ENCODE data around the gene UBE2G1.
A peak's percentile ranks its signal among the peaks of the same experiment; 100 is the strongest.
"Not testable (repeated sequence)": the region's sequence is repeated elsewhere in the genome, so short reads cannot be mapped to it uniquely, and the experiment has no call there.

Gene UBE2G1

DNA sequence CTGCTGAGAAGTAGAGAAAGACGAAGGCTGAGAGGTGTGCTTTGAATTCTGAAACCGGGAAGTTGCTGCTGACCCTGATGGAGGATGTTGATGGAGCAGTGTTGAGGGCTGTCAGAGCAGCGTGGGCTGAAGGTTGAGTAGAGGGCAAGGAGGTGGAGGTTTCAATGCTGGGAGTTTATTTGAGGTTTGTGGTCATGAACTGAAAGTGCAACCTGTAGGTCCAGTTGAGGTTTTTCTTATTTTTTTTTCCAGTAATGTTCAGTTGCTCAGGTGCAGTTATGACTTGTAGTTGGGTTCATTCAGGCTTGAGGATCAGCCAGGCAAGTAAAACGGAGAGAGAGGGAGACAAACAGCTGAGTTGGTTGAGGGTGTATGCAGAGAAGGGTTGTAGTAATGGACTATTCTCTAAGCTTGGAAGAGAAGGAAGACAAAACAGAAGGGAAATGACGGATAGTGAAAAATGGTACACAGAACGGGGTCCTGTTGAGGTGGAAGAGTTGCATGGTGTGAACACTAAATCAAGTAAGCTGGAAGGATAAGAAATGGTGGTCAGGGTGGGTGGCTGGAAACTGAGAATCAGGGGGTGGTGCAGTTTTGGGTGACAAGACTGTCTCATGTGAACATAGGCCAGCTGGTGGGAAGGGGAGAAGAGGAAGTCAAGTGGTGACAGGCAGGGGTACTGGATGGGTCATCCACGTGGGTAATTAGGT lies 8.7 kb upstream of the UBE2G1 start:
- no peak for DNase-seq

DNA sequence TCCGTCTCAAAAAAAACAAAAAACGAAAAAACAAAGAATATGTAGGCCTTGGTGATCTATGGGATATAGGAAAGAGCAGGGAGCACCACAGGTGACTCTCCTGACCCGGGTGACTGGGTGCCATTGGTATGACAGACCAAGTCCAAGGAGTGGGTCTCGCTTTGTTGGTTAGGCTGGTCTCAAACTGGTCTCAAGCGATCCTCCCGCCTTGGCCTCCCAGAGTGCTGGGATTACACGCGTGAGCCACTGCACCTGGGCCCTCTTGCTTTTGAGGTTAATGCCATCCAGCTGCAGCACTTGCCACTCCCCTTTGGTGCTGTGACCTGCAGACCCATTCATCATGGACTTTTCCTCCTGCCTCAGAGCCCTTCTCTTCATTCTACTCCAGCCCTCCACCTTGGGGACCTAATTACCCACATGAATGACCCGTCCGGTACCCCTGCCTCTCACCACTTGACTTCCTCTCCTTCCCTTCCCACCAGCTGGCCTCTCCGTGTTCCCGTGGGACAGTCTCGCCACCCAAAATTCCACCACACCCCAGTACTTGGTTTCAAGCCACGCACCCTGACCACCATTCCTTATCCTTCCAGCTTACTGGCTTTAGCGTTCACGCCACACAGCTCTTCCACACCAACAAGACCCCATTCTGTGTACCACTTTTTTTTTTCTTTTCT lies 3.2 kb upstream of the UBE2G1 start:
- DNase-seq = no peak

DNA sequence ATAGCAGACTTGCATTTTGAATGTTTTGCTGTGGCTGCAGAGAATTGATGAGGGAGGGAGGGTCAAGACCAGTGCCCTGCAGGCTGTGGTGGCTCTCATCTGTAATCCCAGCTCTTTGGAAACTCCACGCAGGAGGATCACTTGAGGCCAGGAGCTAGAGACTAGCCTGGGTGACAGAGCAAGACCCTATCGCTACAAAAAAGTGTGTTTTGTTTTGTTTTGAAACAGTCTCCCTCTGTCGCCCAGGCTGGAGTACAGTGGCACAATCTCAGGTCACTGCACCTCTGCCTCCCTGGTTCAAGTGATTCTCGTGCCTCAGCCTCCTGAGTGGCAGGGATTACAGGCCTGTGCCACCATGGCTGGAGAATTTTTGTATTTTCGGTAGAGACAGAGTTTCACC lies 1.9 kb upstream of the UBE2G1 start:
- no peak for DNase-seq

DNA sequence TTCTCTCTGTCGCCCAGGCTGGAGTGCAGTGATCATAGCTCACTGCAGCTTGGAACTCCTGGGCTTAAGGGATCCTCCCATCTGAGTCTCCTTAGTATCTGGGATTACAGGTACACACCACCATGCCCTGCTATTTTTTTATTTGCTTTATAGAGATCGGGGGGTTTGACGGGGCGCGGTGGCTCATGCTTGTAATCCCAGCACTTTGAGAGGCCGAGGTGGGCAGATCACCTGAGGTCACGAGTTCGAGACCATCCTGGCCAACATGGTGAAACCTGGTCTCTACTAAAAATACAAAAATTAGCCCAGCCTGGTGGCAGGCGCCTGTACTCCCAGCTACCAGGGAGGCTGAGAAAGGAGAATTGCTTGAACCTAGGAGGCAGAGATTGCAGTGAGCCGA lies 702 bp upstream of the UBE2G1 start:
- DNase-seq = not testable (repeated sequence)

DNA sequence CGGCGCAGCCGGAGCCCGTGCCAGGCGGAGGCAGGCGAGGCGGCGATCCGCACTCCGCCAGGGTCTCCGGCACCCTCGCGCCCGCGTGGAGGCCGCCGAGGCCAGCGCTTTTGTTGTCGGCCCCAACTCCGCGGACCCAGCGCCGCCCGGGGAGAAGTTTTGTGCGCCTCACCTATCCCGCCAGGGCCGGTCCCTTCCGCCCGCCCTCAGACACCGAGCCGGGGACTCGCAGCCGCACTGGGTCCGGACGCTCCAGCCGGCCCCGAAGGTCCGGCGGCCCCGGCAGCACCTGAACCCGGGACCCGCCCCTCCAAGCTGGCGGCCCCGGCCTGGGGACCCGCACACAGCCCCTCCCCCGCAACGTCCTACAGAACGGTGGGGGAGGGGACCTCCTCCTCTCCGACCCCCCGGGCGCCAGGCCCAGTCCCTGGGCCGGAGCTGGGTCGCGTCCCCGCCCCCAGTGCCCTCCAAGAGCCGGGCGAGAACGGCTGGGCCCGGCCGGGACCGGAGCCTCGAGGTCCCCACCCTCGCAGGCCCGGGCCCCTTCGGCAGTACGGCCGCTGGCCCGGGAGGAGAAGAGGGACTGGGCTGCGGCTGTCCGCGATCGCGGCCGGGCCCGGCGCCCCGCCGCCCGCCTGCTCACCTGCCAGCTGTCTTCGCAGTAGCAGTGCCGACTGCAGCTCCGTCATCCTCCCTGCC lies 698 bp downstream of the UBE2G1 start:
- DNase-seq = peak; percentile 23

DNA sequence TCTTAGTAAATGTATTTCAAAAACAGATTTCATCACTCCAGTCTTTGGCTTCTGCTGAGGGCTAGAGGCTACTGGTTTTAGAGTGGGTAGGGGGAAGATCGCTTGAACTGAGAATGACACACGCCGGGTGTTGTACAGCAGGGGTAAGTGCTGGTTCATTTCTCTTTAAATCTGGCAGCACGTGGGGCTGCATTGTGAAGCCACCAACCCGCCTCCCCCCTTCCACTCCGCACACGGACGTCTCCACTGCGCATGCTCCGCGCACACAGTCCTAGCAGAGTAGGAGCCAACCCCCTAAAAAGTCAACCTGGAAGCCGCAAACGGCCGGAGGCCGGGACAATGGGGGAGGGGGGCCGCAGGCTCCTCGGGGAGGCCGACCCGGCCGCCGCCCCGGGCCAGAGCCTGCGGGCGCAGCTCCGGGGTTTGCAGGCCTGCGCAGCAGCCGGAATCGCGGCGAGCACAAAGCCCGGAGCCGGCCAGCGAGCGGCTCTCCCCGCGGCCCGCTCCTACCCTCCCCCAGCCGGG lies 1.3 kb downstream of the UBE2G1 start:
- peak; percentile 80 for DNase-seq

DNA sequence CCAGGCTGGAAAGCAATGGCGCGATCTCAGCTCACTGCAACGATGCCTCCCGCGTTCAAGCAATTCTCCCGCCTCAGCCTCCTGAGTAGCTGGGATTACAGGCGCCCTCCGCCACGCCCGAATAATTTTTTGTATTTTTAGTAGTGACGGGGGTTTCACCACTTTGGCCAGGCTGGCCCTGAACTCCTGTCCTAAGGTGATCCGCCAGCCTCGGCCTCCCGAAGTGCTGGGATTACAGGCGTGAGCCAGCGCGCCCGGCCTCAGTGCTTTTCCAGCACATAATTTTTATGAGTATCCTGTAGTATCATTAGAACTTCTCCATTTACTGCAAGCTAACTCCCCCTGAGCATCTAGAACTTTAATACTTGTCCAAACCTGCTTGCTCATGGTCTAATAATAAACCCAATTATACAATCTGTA lies 1.8 kb downstream of the UBE2G1 start:
- no peak for DNase-seq

DNA sequence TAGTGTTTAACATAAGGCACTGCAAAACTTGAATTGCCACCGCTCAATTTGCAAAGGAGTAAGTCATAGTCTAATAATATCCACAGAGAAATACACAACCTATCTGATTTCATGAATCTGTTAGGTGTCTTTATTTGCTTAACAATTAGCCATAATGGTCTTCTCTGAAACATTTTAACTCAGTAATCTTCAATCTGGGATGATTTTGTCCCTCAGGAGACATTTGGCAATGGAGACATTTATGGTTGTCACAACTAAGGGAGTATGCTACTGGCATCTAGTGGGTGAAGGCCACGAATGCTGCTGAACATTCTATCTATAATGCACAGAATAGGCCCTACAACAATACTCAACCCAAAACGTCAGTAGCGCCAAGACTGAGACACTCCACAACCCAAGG lies 4.3 kb downstream of the UBE2G1 start:
- DNase-seq = no peak

DNA sequence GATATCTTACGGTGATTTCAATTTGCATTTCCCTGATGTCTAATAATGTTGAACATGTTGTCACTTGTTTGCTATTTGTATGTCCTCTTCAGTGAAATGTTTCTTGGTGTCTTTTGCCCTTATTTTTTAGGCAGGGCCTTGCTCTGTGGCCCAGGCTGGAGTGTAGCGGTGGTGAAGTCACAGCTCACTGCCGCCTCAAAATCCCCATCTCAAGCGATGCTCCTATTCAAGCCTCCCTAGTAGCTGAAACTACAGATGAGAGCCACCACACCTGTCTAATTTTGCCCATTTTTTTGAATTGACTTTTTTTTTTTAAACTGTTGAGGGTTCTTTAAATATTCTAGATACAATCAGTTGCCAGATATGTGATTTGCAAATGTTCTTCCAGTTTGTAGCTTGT lies 8.3 kb downstream of the UBE2G1 start:
- no peak for DNase-seq

DNA sequence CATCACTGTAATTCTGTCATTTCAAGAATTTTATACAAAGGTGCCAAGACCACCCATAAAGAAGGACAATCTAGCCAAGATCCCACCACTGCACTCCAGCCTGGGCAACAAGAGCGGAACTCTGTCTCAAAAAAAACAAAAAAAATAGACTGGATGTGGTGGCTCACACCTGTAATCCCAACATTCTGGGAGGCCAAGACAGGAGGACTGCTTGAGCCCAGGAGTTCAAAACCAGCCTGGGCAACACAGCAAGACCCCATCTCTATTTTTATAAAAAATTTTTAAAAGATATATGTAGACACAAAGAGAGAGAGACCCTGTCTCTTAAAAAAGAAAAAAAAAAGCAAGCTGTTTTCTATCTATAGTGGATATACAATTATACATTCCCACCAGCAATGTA lies 8.8 kb downstream of the UBE2G1 start:
- DNase-seq = no peak

DNA sequence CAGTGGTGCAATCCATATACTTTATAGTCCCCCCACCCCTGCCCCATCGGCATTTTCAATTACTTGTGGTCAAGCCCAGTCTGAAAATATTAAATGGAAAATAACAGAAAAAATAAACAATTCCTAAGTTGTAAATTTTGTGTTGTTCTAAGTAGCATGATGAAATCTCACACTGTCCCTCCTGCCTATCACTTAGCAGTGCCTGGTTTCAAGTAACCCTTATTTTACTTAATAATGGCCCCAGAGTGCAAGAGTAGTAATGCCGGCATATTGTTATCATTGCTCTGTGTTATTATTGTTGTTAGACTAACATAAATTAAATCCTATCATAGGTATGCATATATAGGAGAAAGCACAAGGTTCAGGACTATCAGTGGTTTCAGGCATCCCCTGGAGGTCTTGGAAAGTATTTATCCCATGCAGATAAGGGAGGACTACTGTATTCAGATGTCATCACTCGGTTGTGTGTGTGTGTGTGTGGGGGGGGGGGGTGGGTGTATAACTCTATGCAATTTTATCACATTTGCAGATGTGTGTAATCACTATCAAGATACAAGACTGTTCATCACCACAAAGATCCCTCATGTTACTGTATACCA lies 9.3 kb downstream of the UBE2G1 start:
- DNase-seq = no peak

DNA sequence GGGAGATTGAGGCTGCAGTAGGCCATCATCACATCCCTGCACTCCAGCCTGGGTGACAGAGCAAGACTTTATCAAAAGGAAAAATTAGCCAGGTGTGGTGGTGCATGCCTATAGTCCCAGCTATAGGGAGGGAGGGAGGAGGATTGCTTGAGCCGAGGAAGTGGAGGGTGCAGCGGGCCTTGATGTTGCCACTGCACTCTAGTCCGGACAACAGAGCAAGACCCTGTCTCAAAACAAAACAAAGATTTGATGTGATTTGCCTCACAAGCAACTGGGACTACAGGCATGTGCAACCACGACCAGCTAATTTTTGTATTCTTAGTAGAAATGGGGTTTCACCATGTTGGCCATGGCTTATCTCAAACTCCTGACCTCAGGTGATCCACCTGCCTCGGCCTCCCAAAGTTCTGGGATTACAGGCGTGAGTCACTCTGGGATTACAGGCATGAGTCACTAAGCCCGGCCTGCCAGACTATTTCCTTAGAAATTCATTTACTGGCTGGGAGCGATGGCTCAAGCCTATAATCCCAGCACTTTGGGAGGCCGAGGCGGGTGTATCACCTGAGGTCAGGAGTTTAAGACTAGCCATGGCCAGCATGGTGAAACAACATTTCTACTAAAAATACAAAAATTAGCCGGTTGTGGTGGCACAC lies 11.5 kb downstream of the UBE2G1 start:
- DNase-seq = no peak

DNA sequence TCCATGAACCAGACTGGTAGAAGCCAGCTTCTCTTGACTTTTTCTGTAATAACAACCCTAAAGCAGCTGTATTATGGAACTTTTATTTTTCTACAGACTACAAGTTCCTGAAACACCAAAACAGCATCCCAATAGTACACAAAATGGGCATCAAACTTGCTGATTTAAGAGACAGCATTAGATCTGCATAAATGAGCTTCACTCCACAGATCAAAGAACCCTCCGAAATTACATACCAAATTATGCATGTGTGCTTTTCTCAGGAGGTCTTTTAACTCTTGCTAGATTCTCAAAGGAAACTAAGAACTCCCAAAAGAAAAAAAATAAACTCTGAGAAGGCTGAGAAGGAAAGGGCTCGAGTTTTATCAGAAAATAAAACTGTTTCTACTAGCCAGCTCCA lies 12.3 kb downstream of the UBE2G1 start:
- no peak for DNase-seq

DNA sequence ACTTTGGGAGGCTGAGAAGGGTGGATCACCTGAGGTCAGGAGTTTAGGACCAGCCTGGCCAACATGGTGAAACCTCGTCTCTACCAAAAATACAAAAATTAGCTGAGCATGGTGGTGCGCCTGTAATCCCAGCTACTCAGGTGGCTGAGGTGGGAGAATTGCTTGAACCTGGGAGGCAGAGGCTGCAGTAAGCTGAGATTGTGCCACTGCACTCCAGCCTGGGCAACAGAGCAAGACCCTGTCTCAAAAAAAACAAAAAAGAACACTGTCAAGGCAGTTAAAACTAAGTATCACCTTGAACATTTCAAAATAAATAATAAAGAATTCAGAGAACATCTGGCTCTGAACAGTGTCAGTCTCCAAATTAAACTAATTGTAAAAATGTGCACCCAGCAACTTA lies 16.3 kb downstream of the UBE2G1 start:
- not testable (repeated sequence) for DNase-seq

DNA sequence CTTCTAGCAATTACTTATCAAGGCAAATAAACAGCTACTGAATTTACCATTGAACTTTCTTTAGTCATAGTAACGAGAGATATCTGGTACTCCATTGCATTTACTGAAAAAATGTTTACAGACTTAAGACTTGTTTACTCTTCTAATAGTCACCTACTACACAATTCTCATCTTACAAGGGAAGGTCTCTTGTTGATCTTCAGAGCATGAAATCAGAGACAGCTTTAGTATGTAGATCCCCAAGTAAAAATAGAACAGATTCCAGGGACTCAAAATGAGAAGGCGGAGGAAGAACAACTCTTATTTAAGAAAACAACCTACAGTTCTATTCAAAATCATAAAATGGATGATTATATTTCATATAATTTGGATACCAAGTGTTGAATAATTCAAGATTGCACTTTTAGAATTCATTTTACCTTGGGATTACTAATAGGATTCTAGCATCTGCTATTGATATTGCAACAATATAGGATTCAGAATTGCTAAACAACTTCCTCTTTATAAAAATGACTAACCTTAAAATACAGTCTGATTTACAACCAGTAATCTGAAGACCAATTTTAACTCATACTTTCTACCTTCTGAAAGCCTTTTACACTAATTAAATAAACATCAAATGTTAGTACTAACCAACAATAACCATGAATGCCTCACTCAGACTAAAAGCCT lies 20.8 kb downstream of the UBE2G1 start:
- no peak for DNase-seq

DNA sequence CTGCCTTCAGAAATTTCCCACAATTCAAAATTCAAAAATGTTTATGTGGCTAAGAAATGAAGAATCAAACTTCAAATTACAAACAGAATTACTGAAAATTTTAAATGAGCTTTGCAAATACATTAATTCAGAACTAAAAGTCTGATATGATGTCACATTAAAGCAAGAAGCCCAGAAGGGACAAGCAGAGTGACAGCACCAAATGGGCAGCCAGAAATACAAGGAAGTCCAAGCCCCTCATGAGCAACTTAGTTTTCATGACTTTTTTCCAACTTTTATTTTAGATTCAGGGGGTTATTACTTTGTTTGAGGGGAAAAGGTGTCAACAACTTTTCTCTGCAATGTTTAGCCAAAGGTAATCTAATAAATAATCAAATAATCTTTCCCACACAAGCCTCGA lies 21.5 kb downstream of the UBE2G1 start:
- no peak for DNase-seq

DNA sequence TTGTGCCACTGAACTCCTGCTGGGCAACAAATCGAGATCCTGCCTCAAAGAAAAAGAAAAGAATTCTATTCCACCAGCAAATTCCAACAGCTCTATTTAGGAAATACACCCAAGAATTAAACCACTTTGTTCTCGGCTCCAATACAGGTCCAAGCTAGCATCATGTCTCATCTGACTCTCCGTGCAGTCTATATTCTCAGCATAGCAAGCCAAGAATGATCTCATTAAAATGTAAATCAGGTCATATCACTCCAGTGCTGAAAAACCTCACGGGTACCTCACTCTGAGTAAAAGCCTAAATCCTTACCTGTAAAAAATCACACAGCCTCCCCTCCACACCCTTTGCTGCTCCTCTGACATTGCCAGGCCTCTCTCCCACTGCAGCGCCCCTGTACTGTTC lies 23.9 kb downstream of the UBE2G1 start:
- DNase-seq = no peak

DNA sequence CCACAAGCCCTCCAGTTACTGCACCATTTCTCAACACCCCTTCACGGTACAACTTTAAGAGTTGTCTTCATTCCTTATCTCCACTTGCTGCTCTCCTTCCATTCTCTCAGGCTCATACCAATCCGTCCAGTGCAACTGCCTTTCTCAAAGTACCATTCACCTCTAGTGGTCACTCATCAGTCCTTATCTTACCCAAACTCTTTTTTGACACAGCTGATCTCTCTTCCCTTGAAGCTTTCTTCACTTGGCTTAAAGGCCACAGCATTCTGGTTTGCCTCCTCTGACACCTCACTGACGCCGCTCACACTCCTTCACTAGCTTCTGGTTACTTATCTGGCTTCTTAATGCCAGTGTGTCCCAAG lies 24.9 kb downstream of the UBE2G1 start:
- DNase-seq = no peak

DNA sequence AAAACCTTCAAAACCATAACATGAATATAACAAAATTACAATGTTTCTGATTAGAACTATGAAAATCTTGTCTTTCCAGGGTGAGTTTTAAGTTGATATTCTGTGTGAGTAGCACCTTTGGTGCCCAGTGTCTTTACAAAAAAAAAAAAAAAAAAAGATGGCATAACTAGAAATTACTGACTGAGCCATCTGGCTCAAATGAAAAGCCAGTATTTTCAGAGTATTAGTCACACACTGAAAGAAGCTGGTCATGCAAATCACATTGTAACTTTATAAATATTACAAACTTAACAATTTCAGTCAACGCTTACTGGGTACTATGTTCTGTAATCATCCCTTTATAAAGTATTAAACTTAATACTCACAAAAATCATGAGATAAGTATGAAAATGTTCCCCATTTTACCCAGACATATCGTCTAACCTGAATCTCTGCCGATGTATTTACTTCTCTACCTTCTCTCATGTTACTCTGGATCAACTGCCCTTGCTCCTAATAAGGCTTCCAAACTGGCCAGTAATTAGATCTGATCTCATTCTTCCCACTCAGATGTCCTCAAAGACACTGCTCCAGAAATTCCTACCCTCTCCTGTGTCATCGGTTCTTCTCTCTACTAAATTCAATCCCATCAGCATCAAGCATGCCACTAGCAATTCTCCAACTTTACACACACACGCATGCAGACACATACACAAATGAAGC lies 25.4 kb downstream of the UBE2G1 start:
- no peak for DNase-seq

DNA sequence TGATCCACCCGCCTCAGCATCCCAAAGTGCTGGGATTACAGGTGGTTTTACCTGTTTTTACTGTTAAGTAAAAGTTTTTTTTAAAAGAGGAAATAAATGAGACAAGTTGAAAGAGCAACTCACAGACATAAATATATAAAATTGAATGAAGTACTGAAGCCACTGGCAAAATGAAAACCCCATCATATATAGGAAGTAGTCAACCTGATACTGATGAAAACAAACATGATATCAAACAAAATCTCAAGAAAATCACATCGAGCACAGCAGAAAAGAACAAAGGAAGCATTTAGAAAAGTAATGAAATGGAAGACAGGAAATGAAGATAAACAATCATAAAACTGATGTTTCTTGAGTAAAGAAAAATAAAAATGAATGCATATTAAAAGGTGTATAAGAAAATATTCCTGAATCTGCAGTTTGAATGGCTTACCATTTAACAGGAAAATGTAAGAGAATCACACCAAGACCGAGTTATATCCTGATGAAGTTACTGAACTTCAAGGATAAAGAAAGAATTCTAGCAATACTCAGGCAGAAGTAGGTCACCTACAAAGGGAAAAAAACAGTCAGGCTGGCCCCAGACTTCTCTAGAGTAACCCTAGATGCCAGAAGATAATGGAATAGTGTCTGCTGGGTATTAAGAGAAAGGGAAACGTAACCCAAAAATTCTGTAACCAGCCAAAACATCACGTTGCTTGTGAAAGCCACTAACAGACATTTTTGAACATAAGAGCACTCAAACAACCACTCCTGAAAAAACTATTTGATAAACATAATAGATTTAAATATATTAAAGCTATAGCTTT lies 31.5 kb downstream of the UBE2G1 start:
- DNase-seq = no peak

DNA sequence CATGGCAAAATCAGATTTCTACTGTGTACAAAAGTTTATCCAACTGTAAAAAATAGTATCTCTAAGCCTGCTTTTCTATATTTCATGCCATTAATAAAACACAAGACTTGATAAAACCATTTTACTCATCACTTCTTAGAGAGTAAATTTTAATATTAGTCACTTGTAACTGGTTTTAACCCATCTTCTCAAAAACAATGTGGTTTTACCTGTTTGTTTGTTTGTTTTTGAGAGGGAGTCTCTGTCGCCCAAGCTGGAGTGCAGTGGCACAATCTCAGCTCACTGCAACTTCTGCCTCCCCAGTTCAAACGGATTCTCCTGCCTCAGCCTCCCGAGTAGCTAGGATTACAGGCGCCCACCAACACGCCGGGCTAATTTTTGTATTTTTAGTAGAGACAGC lies 32.1 kb downstream of the UBE2G1 start:
- DNase-seq = no peak

Data from effector CD4-positive, alpha-beta T cell (primary cell).